ENCODE data around the gene SYNC.

Gene SYNC

GRCh38 chr1:32702599-32703478 lies at the start of gene SYNC:
Gene SYNC (minus strand): TSS chr1:32702770. CDS start chr1:32702660, 110 bp downstream.
- peak; percentile 49 for DNase-seq (ENCODE audit: low spot score)

DNA sequence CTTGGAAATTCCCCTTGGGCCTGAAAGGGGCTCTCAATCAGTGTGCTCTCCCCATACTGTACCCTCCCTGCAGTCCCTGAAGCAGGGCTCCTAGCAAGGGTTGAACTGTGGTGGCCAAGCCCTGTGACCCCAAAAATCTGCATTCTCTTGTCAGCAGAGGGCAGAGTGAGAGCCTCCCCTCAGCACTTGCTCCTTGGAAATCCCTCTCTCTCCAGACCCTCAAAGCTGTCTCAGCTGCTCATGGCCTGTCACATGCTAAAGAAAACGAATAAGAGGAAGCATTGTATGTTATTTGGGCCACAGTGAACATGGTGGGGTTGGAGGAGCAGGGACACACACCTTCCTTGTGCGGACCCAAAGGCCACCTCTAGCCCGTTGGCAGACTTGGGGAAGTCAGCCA lies 47.2 kb upstream of the SYNC start:
- no peak for DNase-seq (ENCODE audit: low spot score)

GRCh38 chr1:32749332-32749731 lies 46.8 kb upstream of the SYNC start:
- no peak for DNase-seq (ENCODE audit: low spot score)

- DNase-seq (ENCODE audit: low spot score): no peak
Observed at GRCh38 chr1:32748926-32749325, 46.4 kb upstream of the SYNC start.

GRCh38 chr1:32748348-32748747 lies 45.8 kb upstream of the SYNC start:
- DNase-seq (ENCODE audit: low spot score): no peak

DNA sequence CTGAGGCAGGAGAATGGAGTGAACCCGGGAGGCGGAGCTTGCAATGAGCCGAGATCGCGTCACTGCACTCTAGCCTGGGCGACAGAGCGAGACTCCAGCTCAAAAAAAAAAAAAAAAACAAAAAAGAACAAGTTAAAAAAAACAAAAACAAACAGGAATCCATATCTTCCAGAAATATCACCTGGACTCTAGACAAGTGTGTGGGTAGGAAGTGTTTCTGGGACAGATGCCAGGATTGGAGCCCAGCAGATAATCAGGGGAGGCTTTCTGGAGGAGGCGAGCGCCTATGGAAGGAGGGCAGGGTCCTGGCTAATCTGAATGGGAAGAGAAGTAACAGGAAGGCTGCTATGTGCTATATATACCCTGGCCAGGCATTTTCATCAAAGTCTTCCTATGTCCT lies 43.6 kb upstream of the SYNC start:
- no peak for DNase-seq (ENCODE audit: low spot score)

GRCh38 chr1:32744071-32744425 lies 41.5 kb upstream of the SYNC start:
- no peak for DNase-seq (ENCODE audit: low spot score)

- no peak for DNase-seq (ENCODE audit: low spot score)
Observed at GRCh38 chr1:32743380-32744070, 41.0 kb upstream of the SYNC start.

- peak; percentile 75 for DNase-seq (ENCODE audit: low spot score)
Observed at GRCh38 chr1:32742956-32743355, 40.4 kb upstream of the SYNC start.

DNA sequence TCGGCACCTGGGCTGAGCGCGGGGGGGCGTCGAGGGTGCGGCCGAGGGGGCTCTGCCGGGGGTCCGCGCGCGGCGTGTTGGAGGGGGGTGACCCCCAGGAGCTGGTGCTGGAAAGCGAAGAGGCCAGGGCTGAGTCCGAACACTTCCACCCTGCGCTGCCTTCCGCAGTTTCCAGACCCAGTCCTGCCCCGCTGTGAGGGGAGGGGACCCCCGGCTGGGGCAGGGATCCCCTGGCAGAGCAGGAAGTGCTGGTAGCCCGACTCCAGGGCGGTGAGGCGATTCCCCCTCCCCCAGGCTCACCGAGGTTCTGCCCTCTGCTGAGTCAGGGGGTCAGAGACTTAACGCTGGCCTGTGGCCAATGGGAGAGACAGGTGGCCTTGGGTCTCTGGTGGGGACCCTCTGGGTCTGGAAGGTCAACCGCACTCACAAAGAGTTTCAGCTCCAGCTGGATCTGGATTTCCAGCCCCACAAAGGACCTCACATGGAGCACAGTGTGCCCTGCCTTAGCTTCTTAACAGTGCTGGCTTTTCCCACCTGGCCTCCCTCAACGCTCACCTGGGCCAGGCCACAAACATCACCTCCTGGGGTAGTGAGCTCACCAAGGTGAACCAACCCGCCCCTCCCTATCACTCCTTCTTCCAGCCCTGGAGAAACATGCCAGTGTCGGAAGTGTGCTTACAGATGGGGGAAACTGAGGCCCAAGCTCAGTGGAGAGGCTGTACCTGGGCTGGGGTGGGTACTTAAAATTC lies 39.8 kb upstream of the SYNC start:
- peak; percentile 53 for DNase-seq (ENCODE audit: low spot score)

- DNase-seq (ENCODE audit: low spot score): peak; percentile 78
Observed at GRCh38 chr1:32741413-32742198, 39.0 kb upstream of the SYNC start.

DNA sequence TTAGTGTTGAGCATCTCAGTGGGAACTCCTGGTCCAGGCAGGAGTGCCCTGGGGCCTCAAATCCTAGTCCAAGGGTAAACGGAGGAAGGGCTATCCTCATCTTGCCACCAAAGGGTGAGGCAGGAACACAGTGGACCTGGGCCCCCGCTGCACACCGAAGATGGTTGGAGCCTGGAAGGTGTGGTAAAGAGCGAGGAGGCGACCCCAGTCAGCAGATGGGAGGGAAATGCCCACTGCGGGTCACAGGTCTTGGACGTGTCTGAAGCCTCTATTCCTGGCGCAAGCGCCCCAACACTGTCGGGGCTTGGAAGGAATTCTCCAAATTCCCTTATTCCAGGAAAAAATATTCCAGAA lies 38.5 kb upstream of the SYNC start:
- no peak for DNase-seq (ENCODE audit: low spot score)

GRCh38 chr1:32736812-32737791 lies 34.5 kb upstream of the SYNC start:
- DNase-seq (ENCODE audit: low spot score): peak; percentile 81

GRCh38 chr1:32733582-32734321 lies 31.2 kb upstream of the SYNC start:
- DNase-seq (ENCODE audit: low spot score): no peak

DNA sequence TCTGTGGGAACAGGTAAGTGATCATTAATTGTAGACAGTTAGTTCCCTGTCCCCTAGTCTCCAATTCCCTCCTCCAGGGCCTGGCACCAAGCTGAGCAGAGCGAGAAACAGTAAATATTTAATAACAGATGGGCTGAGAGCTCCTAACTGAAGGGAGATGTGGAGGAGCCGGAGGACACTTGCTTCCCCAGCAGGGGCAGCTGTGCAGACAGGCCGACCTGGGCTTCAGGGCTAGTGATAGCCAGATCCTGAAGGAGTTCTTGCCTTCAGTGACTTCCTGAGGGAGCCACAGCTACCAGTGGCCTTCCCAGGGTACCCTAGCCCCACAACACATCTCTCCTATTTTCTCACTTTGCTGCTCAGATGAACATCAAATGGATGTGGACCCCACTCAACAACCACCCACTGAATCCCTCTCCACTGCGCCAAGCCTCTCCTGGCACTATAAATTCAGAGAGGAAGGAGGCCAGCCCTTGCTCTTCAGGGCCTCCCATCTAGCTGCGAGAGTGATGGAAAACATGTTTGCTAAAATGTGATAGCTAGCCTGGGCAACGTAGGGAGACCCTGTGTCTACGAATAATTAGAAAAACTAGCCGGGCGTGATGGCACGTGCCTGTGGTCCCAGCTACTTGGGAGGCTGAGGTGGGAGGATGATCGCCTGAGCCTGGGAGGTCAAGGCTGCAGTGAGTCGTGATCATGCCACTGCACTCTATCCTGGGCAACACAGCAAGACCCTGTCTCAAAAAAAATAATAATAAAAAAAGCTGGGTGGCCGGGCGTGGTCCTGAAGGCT lies 26.9 kb upstream of the SYNC start:
- no peak for DNase-seq (ENCODE audit: low spot score)

- DNase-seq (ENCODE audit: low spot score): no peak
Observed at GRCh38 chr1:32728413-32729077, 26.0 kb upstream of the SYNC start.

GRCh38 chr1:32727876-32728275 lies 25.3 kb upstream of the SYNC start:
- no peak for DNase-seq (ENCODE audit: low spot score)

- no peak for DNase-seq (ENCODE audit: low spot score)
Observed at GRCh38 chr1:32725615-32725982, 23.0 kb upstream of the SYNC start.

Measured in HuH-7 (cell line).